CD4-positive, alpha-beta T cell (primary cell): ENCODE results near the gene NPW. TPM values are rescaled to one million over a fixed set of nuclear protein-coding genes. Genes with fewer than 3 reads are reported as not detected.
"Not testable (repeated sequence)": the region's sequence is repeated elsewhere in the genome, so short reads cannot be mapped to it uniquely, and the experiment has no call there.

Experiments
- ATAC-seq: fragments of 200-7000 bp; cut with Tn5 transposase; one replicate; pipeline ENCODE4 v1.10.0; 2022; ENCODE audit warnings: mild to moderate bottlenecking; ENCODE audit not compliant: poor library complexity
- CTCF ChIA-PET: fragments of 350-600 bp; sonication (Branson Sonifier 250); formaldehyde crosslinking; loops from one replicate; lab custom pipeline; 2021; ENCODE audit warnings: antibody characterized with exemption, inconsistent platforms; lab: Charles Lee
- POLR2A ChIA-PET: fragments of 350-600 bp; sonication (Branson Sonifier 250); formaldehyde crosslinking; loops from one replicate; lab custom pipeline; 2021; ENCODE audit warnings: antibody characterized with exemption, inconsistent platforms; lab: Charles Lee
- DNase-seq, 14 experiments: peaks; one replicate each; pipeline ENCODE4 v3.0.0-alpha.2; 2013 to 2020; ENCODE audit warnings: mixed read lengths in 2 of 14
- H3K27ac ChIP-seq, 2 donors: one replicate each; pipeline versions ENCODE4 v1.5.1 to v1.7.0; 2013; ENCODE audit warnings: low read length in 2 of 2, low read depth in 1 of 2, mild to moderate bottlenecking in 1 of 2
- H3K27me3 ChIP-seq, 2 experiments: 1 replicate in 1 of 2; 2 replicates in 1 of 2; pipeline versions ENCODE4 v1.6.1 to v1.7.0; 2013; ENCODE audit warnings: low read length in 2 of 2, control low read depth in 1 of 2, mild to moderate bottlenecking in 1 of 2, moderate library complexity in 1 of 2; ENCODE audit not compliant: insufficient read depth in 2 of 2, control insufficient read depth in 1 of 2
- H3K36me3 ChIP-seq: one replicate; pipeline ENCODE4 v1.6.1; 2013; ENCODE audit warnings: low read length, control low read depth; ENCODE audit not compliant: insufficient read depth
- H3K4me1 ChIP-seq: one replicate; pipeline ENCODE4 v1.6.1; 2013; ENCODE audit warnings: low read length, control low read depth; ENCODE audit not compliant: insufficient read depth
- H3K4me3 ChIP-seq: one replicate; pipeline ENCODE4 v1.5.1; 2013; ENCODE audit warnings: mild to moderate bottlenecking, low read length, moderate library complexity
- H3K9me3 ChIP-seq, 2 experiments: 1 replicate in 1 of 2; 2 replicates in 1 of 2; pipeline versions ENCODE4 v1.6.1 to v1.7.0; 2013; ENCODE audit warnings: low read length in 2 of 2, mild to moderate bottlenecking in 2 of 2, control low read depth in 1 of 2, moderate library complexity in 1 of 2; ENCODE audit not compliant: control insufficient read depth in 1 of 2, insufficient read depth in 1 of 2
- H3K27ac Mint-ChIP-seq: one replicate; pipeline ENCODE4 v1.8.0; 2020; ENCODE audit warnings: mixed read lengths
- H3K27me3 Mint-ChIP-seq: one replicate; pipeline ENCODE4 v1.8.0; 2021; ENCODE audit warnings: mixed read lengths
- H3K36me3 Mint-ChIP-seq: one replicate; pipeline ENCODE4 v1.8.0; 2021; ENCODE audit warnings: low read depth, mixed read lengths
- H3K4me1 Mint-ChIP-seq: one replicate; pipeline ENCODE4 v1.8.0; 2021; ENCODE audit warnings: low read depth, mixed read lengths
- H3K4me3 Mint-ChIP-seq: one replicate; pipeline ENCODE4 v1.8.0; 2020; ENCODE audit warnings: mild to moderate bottlenecking, mixed read lengths
- H3K9me3 Mint-ChIP-seq: one replicate; pipeline ENCODE4 v1.8.0; 2020; ENCODE audit warnings: mixed read lengths
- CTCF ChIP-seq: fragments of 200-600 bp; IDR thresholded peaks from one replicate; pipeline ENCODE4 v1.8.0; 2022; ENCODE audit warnings: antibody characterized with exemption, mild to moderate bottlenecking
- intact Hi-C, 2 experiments: fragments of 100-400 bp; cut with DNase I in 1 of 2; cut with micrococcal nuclease in 1 of 2; formaldehyde crosslinking; loops; one replicate each; pipeline versions ENCODE4 v1.15.1 to v1.9.0; 2023 to 2025; cut with DNase I, micrococcal nuclease
- total RNA-seq, 174 experiments: library from RNA in 2 of 174; stranded (reverse) in 2 of 174; gene quantifications; one replicate each; pipeline ENCODE4 v1.2.3 and lab custom pipeline; 2021 to 2026

Gene NPW
- total RNA-seq, 2 experiments from 2014 or later = 0.80 TPM; not detected in 1

- Histone ChIP-seq H3K4me3 (peak within 1 kb of the TSS; percentile 68), H3K27ac (peak within 1 kb of the TSS; percentile 78 to 89), H3K27me3 (no peaks in the 10 kb centered on the region), H3K36me3 (peaks cover 11% of the 10 kb centered on the region), H3K4me1 (peaks cover 52% of the 10 kb centered on the region), H3K9me3 (no peaks in the 10 kb centered on the region)
- Mint-ChIP-seq H3K36me3 (peaks cover 7% of the 10 kb centered on the region), H3K4me1 (peaks cover 40% of the 10 kb centered on the region), H3K9me3 (no peaks in the 10 kb centered on the region), H3K27me3 (no peaks in the 10 kb centered on the region), H3K27ac (peak within 1 kb of the TSS; percentile 92), H3K4me3 (peak within 1 kb of the TSS; percentile 93)
- no peak for TF ChIP-seq CTCF
- intact Hi-C loops = loop anchor here in 1 of 2 experiments (1.0 to 5.0 kb wide), 4 partner anchors 18 to 49 kb away; partner anchors contain the start of genes NTHL1, TBL3 and TSC2
- DNase-seq = peak; percentile 47 to 93 (median 75)
- CTCF ChIA-PET = no interaction called here
- ATAC-seq = peak; percentile 91
- POLR2A ChIA-PET = interaction anchor here (1.0 to 5.5 kb wide), 4 partner anchors 14 to 146 kb away, joined by 4 to 30 read pairs (median 6); partner anchors contain the start of genes RPS2, TBL3 and TRAF7
These were observed 9.6 kb upstream of the NPW start, which contains the start of gene ZNF598 for GRCh38 chr16:2009791-2010510. TSS of gene ZNF598 (minus strand) at chr16:2009821.

DNA sequence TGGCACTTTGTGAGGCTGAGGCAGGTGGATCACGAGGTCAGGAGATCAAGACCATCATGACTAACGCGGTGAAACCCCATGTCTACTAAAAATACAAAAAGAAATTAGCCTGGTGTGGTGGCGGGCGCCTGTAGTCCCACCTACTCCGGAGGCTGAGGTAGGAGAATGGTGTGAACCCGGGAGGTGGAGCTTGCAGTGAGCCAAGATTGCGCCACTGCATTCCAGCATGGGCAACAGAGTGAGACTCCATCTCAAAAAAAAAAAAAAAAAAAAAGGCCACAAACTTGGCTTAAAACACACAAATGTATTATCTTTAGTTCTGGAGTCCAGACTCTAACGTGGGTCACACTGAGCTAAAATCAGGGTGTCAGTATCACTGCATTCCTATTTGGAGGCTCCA lies 7.9 kb upstream of the NPW start:
- intact Hi-C loops, H3K36me3 ChIP-seq, H3K27me3 ChIP-seq, H3K9me3 ChIP-seq, H3K4me3 ChIP-seq, H3K4me3 Mint-ChIP-seq, H3K27ac ChIP-seq, H3K27ac Mint-ChIP-seq, DNase-seq, ATAC-seq, H3K9me3 Mint-ChIP-seq, H3K27me3 Mint-ChIP-seq, H3K36me3 Mint-ChIP-seq: not testable (repeated sequence)
- ChIA-PET POLR2A (interaction anchor here (5.5 kb wide), 1 partner anchor 144 kb away, joined by 30 read pairs; the partner anchor contains the start of gene TRAF7), CTCF (interaction anchor here (1.2 kb wide), 1 partner anchor 8 kb away, joined by 3 read pairs; no protein-coding TSS in a partner anchor)
- H3K4me1 Mint-ChIP-seq = peaks cover 27% of the 10 kb centered on the region
- H3K4me1 ChIP-seq = peaks cover 36% of the 10 kb centered on the region

GRCh38 chr16:2013527-2013926 lies 6.1 kb upstream of the NPW start:
- Histone ChIP-seq H3K9me3 (no peaks in the 10 kb centered on the region), H3K4me3 (no peak overlapping the region), H3K36me3 (no peaks in the 10 kb centered on the region), H3K4me1 (peaks cover 18% of the 10 kb centered on the region), H3K27me3 (no peaks in the 10 kb centered on the region), H3K27ac (no peak overlapping the region)
- POLR2A ChIA-PET = interaction anchor here (1.1 kb wide), 1 partner anchor 141 kb away, joined by 3 read pairs; no protein-coding TSS in a partner anchor
- H3K4me3 Mint-ChIP-seq = no peak overlapping the region
- H3K27ac Mint-ChIP-seq = no peak overlapping the region
- ATAC-seq (no peak), DNase-seq (no peak)
- intact Hi-C loops = no loop called here
- CTCF ChIA-PET = no interaction called here
- H3K4me1 Mint-ChIP-seq = peaks cover 12% of the 10 kb centered on the region
- no peaks in the 10 kb centered on the region for H3K9me3 Mint-ChIP-seq
- H3K36me3 Mint-ChIP-seq = peaks cover 2% of the 10 kb centered on the region
- TF ChIP-seq CTCF = no peak
- no peaks in the 10 kb centered on the region for H3K27me3 Mint-ChIP-seq
